Activated gamma-delta T cell treated with Interleukin-2 at 50 U/mL for 16 hours (primary cell): ENCODE measurements around the gene POM121L12.

Experiments used
- DNase-seq: peaks from one replicate; pipeline ENCODE4 v3.0.0-alpha.2; 2020

Gene POM121L12

DNA sequence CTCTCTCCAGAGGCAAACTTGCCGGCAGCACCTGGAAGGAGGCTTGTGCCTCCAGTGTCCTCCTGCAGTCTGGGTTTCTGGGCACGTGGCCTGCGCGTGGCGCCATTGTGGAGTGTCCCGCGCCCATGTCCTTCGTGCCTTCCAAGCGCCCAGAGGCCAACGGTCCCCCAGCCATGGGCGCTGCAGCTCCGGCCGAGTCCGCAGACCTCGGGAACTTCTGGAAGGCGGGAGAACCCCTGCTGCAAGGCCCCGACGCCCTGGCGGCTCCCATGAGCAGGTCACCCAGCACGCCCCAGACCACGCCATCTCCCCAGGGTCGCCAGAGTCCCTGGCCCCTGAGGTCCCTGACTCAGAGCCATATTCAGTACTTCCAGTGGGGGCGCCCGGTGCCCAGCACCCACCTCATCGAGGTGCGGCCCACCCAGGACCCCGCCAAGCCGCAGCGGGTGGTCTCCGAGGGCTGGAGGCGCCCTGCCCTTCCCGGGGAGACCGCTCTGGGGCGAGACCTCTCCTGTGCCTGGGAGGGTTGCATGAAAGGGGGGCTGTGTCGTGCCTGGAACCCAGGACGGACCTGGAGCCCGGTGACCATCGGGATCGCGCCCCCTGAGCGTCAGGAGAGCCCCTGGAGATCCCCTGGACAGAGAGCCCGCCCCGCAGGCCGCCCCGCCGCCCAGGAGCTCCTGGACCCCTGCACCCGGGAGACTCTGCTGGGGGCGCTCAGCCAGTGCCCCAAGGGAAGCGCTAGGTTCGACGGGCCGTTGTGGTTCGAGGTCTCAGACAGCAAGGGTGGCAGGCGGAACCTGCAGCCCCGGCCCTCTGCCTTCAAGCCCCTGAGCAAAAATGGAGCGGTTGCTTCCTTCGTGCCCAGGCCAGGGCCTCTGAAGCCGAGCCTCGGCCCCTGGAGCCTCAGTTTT, at the start of gene POM121L12:
POM121L12 (plus strand) TSS at position 135 of the 914 bp plus-strand sequence; CDS start at position 174, 39 bp downstream.
- no peak for DNase-seq

DNA sequence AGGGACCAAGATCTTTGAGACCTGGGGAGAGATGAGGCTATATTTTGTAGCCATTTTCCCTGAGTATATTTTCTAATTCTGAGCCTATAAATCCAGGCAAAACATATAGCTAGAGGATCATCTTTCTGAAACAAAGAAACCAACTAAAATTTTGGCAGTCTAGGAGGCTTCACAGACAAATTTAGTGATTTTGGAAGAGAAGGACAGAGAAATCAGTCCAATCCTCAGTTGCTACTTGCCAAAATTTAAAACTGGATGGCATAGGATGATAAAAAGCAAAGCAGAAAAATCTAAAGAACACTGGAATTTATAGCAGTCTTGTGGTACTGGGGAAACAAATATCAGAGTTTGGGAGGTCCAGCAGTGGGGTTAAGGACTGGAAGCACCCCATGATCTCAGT, 43.4 kb upstream of the POM121L12 start:
- no peak for DNase-seq

DNA sequence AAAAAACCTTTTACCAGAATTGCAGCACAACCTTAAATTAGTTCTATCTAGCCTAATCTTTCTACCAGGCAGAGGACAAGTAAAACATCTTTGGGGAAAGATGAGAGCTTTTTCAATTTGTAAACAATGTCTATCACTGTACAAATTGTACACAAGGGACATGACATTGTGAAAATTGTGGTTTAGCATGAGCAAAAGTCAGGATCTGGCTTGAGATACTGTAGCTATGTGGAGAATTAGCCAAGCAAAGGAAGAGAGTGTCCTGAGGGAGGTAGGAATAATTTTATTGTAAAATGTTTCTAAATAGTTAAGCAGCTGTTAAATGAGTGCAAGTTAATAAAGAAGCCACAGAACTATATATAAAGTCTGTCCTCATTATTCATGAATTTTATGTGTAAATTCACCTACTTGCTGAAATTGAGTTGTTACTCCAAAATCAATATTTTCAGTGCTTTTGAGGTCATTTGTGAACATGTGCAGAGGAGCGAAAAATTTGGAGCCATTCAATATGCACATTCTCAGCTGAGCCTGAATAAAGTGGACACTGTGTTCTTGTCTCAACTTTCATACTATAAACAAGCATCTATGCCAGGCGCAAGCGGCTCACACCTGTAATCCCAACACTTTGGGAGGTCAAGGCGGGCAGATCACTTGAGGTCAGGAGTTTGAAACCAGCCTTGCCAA, 42.8 kb upstream of the POM121L12 start:
- no peak for DNase-seq

DNA sequence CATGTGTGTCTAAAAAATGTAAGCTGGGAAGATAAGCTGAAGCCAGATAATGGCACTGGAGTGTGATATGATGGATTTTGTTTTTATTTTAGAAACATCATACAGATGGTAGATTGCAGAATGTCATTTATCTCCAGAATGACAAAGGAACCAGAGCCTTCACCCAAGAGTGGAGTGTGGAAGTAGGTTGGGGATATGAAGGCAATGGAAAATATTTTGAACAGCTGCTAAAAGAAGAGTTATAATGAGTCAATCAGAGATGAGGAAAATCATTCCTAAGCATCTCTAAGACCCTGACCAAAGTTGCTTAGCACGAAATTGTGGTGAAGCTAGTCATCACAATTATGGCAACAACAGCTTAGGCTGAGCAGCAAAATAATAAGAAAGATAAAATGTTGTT, 39.8 kb upstream of the POM121L12 start:
- DNase-seq = no peak

DNA sequence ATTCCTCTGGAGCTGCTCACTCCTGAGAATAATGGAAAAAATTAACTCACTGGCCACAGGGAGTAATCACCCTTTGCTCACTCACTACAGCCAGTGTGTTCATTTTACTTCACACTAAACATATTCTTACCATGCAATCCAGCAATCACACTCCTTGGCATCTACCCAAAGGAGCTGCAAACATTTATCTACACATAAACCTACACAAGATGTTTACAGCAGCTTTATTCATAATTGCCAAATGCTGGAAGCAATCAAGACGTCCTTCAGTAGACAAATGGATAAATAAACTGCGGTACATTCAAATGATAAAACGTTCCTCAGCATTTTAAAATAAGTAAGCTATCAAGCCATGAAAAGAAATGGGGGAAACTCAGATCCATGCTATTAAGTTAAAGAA, 34.2 kb upstream of the POM121L12 start:
- no peak for DNase-seq

DNA sequence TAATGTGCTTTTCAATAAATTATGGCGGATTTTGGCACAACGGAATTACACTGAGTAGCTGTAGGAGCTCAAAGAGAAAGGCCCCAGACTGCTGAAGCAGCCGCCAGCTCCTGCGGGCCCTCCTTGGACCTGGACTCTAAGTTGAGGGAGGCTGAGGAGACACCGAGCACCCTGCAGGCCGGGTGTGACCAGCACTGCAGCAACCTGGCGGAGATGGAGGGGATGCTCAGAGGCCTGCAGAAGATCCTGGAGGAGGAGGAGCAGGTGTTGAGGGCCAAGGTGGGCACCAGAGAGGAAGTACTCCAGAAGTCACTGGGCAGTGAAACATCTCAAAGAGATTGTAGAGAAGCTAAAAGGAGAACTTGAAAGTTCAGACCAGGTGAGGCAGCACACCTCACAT, 33.0 kb upstream of the POM121L12 start:
- no peak for DNase-seq

DNA sequence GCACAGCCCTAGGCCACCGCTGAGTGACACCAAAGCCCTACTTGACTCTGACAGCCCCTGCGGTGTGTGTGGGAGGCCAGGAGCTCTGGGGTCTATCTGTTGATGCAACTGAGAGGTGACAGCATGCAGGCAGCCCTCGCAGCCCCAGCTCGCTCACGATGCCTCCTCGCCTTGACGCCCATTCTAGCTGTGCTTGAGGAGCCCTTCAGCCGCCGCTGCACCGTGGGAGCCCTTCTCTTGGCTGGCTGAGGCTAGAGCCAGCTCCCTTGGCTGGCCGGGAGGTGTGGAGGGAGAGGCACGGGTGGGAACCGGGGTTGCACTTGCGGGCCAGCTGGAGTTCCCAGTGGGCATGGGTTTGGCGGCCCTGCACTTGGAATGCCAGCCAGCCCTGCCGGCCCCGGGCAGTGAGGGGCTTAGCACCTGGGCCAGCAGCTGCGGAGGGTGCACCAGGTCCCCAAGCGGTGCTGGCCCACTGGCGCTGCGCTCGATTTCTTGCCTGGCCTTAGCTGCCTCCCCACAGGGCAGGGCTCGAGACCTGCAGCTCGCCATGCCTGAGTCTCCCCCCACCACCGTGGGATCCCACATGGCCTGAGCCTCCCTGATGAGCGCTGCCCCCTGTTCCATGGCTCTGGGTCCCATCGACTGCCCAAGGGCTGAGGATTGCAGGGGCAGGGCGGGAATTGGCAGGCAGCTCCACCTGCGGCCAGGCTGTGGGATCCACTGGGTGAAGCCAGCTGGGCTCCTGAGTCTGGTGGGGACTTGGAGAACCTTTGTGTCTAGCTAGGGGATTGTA, 31.6 kb upstream of the POM121L12 start:
- DNase-seq = no peak

DNA sequence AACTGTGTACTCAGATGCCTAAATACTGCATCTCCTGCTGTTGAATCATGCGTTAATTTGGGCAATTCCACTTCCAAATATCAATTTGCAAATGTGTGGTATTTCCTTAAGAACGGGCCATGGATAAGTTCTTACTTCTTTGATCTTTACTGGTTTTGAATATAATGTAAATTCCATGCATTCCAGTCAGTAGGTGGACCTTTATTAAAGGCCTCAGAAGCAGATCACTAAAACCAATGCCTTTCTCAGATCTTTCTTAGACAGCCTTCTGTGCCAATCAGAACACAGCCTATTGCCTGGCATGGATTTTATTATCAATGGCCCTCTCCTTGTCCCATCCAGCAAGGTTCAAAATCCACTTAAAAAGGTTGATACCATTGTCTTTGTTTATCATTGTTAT, 21.5 kb upstream of the POM121L12 start:
- DNase-seq = no peak

DNA sequence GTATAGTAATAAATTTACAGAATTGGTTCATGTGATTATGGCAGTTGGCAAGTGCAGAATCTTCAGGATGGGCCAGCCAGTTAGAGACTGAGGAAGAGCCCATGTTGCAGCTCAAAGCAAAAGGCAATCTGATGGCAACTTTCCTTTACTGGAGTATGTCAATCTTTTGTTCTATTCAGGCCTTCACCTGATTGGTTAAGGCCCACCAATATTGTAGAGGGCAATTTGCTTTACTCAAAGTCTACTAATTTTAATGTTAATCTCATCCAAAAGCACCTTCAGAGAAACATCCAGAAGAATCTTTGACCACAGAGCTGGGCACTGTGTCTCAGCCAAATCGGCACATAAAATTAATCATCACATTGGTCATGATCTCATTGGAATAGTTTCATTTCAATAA, 20.0 kb upstream of the POM121L12 start:
- DNase-seq = no peak

DNA sequence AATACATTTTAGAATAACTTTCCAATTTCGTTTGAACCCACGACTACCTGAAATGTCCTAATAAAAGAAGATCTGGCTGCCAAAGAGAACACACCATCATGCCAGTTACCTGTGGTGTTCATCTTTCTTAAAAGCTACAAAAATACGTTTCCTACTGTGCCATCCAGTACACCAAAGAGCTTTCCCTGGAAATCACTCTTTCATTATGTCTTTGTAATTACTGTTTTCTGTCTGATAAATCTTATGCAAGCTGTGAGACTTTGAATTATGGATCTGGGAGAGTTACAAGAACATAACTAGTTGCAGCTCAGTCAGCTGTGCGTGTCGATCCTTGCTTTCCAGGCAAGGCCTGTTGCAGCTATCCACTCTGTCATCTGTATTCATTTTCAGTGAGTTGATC, 12.5 kb upstream of the POM121L12 start:
- DNase-seq = no peak

DNA sequence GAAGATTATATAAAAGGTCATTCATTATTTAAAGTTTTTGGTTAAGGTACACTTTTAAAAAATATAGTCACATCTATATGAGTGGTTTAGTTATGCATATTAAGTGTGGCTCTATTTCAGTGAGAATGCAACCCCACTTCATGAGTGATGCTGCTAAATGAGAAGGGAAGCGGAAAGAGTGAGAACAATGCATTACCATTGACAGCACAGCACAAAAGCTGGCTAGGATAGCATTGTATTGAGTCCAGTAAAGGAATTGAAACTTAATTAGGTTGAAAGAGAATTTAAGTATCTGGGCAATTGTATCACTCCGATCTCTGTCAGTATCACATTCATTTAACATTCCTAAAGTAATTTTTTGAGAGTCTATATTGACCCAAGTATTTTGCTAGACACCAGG, 13.2 kb downstream of the POM121L12 start:
- no peak for DNase-seq

DNA sequence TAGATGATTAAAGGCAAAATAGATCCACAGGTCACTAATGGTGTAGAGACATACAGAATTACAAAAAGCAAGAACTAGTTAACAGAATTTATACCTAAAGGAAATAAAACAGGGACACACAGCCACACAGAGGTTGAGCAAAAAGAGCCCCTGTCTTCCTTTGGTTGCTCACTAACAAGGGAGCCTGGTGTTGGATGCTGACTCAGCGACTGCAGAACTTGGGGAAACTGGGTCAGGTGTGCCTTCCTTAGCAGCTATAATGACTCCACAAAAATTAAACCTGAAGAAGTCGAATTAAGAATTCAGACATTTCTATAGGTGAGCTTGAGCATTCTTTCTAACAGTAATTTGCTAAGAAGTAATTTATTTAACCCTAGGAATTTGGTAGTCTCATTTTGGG, 15.0 kb downstream of the POM121L12 start:
- DNase-seq = no peak

DNA sequence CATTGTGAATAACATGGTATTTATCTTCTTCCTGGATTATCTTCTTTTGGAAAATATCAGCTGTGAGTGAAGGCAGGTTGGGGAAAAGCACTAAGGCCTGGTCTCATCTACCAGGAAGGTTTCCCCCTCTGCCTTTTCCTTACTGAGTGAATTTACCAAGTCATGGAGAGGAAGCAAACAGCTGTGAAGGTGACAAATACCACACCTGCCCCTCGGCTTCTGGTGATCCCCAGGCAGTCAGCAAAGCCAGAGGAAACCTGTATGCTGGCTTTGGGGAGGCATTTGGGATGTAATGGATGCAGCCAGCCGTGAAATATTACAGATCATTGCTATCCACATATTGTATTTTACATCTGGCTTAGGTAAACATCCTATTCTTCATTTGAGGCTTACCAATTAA, 24.2 kb downstream of the POM121L12 start:
- DNase-seq = no peak

DNA sequence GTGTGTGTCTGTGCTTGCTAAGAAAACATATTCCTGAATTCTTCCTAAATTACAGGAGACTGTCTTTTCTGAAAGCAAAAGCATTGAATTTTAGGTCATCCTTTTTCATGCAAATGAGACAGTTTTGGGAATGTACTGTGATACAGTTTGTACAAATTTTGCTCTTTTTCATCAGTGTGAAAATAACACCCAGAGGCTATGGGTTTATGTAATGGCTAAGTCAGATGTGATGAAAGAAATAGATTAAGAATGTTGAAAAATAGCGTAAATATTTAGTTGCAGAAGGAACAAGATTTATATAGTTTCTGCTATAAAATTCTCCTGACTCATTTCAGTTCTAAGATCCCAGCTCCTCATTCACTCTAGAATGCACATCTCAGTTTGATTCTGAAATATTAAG, 24.6 kb downstream of the POM121L12 start:
- no peak for DNase-seq

DNA sequence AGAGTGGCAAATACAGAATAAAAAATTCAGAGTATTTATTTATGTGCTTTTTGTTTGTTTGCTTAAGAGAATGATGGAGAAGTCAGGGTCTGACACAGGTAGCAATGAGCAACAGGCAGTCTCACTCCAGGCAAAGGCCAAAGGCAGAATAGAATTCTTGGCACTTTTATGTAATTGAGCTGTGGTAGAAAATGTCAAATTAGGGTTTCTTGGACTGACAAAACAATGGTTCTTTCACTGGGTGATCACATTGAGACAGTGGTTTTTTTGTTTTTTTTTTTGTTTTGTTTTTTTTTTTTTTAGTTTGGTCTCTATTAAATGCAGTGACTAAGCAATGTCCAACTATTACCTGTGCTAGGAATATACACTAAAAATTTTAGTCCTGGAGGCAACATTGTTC, 27.4 kb downstream of the POM121L12 start:
- DNase-seq = no peak

DNA sequence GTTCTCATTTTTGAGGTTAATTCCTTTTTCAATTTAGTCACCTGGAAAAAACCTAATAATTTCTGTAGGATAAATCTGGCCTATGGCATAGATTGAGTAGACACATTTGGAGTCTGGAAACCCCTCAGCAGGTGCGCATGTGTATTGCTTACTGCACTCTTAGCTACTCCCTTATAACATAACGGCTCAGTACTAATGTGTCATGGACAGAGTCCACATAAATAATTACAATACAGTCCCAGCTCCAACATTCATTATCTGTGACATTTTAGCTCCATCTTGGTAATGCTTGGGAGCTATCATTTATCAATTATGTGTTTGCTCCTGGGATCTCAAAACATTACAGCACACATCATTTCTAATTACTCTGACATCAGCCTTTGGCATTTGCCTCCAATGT, 33.2 kb downstream of the POM121L12 start:
- no peak for DNase-seq

DNA sequence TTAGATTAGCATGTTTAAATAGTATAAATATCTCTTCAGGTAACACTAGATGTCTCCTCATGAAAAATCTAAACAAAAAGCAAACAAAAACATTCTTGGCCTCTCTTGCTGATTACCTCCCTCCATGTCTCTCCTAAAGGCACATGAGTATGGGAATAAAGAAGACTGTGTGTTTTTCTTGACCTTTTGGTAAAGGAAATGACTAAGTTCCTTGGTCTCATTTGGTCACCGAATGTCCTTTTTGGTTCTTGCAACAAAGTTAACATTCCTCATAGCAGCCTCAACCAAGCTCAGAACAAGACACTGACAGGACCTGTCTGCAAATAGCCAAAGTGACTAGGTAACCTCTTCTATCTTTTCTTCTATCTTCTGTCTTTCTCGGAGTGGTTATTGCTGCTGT, 35.5 kb downstream of the POM121L12 start:
- DNase-seq = no peak
